ENCODE results near the gene PPIB. TPM values are rescaled to one million over a fixed set of nuclear protein-coding genes. Genes with fewer than 3 reads are reported as not detected.

PPIB gene
- total RNA-seq, 4 donors from 2014 or later: 309 to 914 (median 465) TPM

GRCh38 chr15:64153480-64154367, 9.1 kb downstream of the PPIB start:
- H3K4me1 ChIP-seq: peaks cover 0 to 24% of the 10 kb centered on the region in 2 donors
- TF ChIP-seq CTCF (IDR thresholded peaks at IDR 0.05) (peak; percentile 89 to 98 (median 92)), POLR2A (IDR thresholded peaks at IDR 0.05) (no peak)
- no peaks in the 10 kb centered on the region for H3K36me3 ChIP-seq
- H3K4me3 ChIP-seq: no peak overlapping the region
- H3K9me3 ChIP-seq: no peaks in the 10 kb centered on the region
- peak; percentile 84 to 88 for DNase-seq
- H3K27me3 ChIP-seq: peaks cover 0 to 10% of the 10 kb centered on the region in 2 donors
- intact Hi-C loops (cut with DNase I; ENCODE audit: low total_unique reads): no loop called here
- peak overlapping the region; percentile 37 to 51 for H3K27ac ChIP-seq

GRCh38 chr15:64152507-64153387, 10.1 kb downstream of the PPIB start:
- Histone ChIP-seq H3K36me3 (no peaks in the 10 kb centered on the region), H3K9me3 (no peaks in the 10 kb centered on the region), H3K27me3 (peaks cover 0 to 10% of the 10 kb centered on the region in 2 donors), H3K27ac (no peak overlapping the region), H3K4me1 (peaks cover 0 to 24% of the 10 kb centered on the region in 2 donors), H3K4me3 (no peak overlapping the region)
- intact Hi-C loops (cut with DNase I; ENCODE audit: low total_unique reads): no loop called here
- DNase-seq: no peak
- TF ChIP-seq POLR2A (IDR thresholded peaks at IDR 0.05): no peak
- no peak for TF ChIP-seq CTCF (IDR thresholded peaks at IDR 0.05)

GRCh38 chr15:64151727-64152506, 10.9 kb downstream of the PPIB start, which contains the start of gene SNX22:
Gene SNX22 (plus strand): TSS chr15:64151731. CDS start chr15:64151776, 45 bp downstream.
- TF ChIP-seq CTCF (IDR thresholded peaks at IDR 0.05): no peak
- no peak for TF ChIP-seq POLR2A (IDR thresholded peaks at IDR 0.05)
- intact Hi-C loops (cut with DNase I; ENCODE audit: low total_unique reads): no loop called here
- H3K9me3 ChIP-seq: no peaks in the 10 kb centered on the region
- H3K36me3 ChIP-seq: no peaks in the 10 kb centered on the region
- H3K27me3 ChIP-seq: peaks cover 0 to 10% of the 10 kb centered on the region in 2 donors
- DNase-seq: no peak
- no peak within 1 kb of the TSS for H3K27ac ChIP-seq
- peaks cover 0 to 24% of the 10 kb centered on the region in 2 donors for H3K4me1 ChIP-seq
- H3K4me3 ChIP-seq: peak within 1 kb of the TSS; percentile 1 to 10

- no peak for TF ChIP-seq POLR2A (IDR thresholded peaks at IDR 0.05)
- no peak for DNase-seq
- Histone ChIP-seq H3K9me3 (no peaks in the 10 kb centered on the region), H3K4me1 (peaks cover 0 to 24% of the 10 kb centered on the region in 2 donors), H3K27ac (no peak overlapping the region), H3K27me3 (peaks cover 0 to 10% of the 10 kb centered on the region in 2 donors), H3K4me3 (no peak overlapping the region), H3K36me3 (no peaks in the 10 kb centered on the region)
- intact Hi-C loops (cut with DNase I; ENCODE audit: low total_unique reads): no loop called here
These were observed 12.8 kb downstream of the PPIB start for GRCh38 chr15:64149893-64150578.

All from uterus (tissue), 4 donors.